ENCODE measurements around the gene B4GALT5.
"Not testable (repeated sequence)": the region's sequence is repeated elsewhere in the genome, so short reads cannot be mapped to it uniquely, and the experiment has no call there.

Gene B4GALT5

DNA sequence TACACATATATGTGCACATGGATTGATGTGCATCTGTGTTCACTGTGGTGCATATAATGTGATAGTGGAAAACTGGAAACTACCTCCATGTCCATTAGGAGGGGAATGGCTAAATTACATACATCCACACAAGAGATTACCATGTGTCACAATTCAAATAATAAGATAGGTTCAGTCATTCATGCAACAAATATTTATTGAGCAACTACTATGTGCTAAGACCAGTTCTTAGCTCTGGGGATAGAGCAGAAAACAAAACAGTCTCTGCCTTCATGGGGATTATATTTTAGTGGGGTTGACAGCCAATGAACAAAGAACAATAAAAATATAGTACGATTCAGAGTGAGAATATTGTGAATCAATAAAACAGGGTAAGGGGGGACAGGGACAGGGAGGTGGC lies 84.1 kb downstream of the B4GALT5 start:
- DNase-seq (ENCODE audit: low read depth in 2 of 2): no peak

DNA sequence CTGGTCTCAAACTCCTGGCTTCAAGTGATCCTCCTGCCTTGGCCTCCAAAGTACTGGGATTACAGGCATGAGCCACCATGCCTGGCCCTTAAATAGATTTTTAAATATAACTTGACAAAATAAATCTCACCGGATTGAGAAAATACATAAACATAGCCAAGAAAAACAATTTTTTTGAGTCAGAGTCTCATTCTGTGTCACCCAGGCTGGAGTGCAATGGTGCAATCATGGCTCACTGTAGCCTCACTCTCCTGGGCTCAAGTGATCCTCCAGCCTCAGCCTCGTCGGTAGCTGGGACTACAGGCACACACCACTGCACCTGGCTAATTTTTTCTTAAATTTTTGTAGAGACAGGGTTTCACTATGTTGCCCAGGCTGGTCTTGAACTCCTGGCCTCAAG lies 85.4 kb downstream of the B4GALT5 start:
- not testable (repeated sequence) for DNase-seq (ENCODE audit: low read depth in 2 of 2)

- no peak for DNase-seq (ENCODE audit: low read depth in 2 of 2)
These were observed 86.3 kb downstream of the B4GALT5 start for GRCh38 chr20:49627329-49627761.

GRCh38 chr20:49624988-49625387 lies 88.7 kb downstream of the B4GALT5 start:
- DNase-seq (ENCODE audit: low read depth in 2 of 2): not testable (repeated sequence)

GRCh38 chr20:49624317-49624716 lies 89.4 kb downstream of the B4GALT5 start:
- DNase-seq (ENCODE audit: low read depth in 2 of 2): no peak

DNA sequence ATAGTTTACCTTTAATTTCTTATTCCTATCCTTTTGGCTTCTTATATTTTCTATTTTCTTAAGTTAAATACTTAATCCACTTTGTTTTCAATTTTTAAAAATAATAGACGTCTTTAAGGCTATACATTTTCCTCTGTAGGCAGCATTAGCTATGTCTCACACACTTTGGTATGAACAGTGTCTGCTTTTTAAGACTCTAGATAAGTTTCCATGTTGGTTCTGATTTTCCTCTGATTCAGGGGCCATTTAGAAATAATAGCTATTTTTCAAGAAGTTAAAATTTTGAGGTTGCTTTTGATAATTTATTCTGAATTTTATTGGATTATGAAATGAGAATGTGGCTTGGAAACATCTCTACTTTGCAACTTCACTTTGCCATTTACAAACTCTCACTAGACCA lies 91.4 kb downstream of the B4GALT5 start:
- no peak for DNase-seq (ENCODE audit: low read depth in 2 of 2)

DNA sequence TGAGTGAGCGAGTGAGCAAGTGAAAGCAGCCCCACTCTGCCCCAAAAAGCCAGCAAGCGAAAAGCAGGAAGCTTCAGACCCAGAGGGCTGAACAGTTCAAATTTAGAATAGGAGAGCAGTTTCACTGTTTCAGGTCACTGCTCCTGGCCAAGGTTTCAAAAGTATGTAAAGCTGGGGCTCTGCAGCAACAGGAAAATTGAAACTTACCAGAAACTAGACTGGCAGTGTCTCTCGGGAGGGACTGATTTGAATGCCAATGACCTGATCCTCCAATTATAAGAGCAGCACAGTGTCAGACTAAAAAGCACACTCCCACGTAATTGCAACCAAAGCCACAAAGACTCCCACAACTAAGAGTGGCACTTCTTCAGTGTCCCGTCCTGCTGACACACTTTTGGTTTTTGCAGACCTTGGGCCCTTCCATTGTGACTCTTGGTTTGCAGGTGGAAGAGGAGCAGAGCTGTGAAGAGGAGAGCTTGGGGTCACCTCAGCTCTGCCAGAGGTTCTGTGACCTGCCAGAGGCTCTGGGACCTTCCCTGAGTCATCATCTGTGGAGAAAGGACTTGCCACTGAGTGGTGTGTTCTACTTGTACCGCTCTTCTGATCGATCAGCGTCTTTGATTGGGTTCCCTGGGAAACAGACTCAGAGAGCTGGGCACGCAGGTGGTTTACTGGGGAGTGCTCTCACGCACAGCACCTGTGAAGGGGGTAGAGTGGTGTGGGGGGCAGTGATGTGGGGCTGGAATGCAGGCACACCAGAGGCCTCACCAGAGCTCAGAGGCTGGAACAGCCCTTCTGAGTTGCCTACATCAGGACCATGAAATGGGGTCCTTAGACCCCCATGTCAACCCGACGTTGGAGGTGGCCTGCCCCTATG lies 93.1 kb downstream of the B4GALT5 start:
- no peak for DNase-seq (ENCODE audit: low read depth in 2 of 2)

DNA sequence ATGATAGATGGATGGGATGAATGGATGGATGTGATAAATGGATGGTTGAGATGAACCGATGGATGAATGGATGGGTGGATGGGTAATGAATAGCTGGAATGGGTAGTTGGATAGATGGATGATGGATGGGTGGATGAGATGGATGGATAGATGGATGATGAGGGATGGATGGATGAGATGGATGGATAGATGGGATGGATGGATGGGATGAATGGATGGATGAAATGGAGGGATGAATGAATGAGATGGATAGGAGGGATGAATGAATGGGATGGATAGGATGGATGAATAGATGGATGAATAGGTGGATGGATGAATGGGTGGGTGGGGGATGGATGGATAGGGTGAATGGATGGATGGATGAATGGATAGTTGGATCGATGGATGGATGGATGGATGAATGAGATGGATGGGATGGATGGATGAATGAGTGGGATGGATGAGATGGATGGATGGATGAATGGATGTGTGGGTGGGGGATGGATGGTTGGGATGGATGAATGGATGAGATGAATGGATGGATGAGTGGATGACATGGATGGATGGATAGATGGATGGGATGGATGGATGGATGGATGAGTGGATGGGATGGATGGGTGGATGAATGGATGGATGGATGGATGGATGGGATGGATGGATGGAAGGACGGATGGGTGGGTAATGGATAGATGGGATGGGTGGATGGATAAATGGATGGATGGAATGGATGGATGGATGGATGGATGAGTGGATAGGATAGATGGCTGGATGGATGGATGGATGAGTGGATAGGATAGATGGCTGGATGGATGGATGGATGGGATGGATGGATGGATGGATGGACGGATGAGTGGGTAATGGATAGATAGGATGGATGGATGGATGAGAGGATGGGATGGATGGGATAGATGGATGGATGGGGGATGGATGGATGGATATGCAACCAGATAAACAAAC lies 94.3 kb downstream of the B4GALT5 start:
- no peak for DNase-seq (ENCODE audit: low read depth in 2 of 2)

DNA sequence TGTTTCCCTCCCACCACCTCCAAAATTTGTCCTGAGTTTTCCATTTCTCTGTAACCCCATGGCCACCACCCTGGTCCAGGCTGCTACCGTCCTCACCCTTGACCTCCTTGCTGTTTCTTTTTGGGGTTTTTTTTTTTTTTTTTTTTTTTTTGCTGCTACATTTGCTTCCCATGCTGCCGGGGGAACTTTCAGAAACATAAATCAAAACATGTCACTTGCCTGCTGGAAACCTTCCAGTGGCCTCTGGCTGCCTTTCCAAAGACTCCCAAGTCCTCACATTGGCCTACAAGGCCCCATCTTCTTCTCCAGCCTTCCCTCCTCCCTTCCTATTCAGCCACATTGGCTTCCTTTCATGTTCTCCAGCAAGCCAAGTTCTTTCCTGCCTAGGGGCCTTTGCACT lies 95.4 kb downstream of the B4GALT5 start:
- DNase-seq (ENCODE audit: low read depth in 2 of 2): no peak

DNA sequence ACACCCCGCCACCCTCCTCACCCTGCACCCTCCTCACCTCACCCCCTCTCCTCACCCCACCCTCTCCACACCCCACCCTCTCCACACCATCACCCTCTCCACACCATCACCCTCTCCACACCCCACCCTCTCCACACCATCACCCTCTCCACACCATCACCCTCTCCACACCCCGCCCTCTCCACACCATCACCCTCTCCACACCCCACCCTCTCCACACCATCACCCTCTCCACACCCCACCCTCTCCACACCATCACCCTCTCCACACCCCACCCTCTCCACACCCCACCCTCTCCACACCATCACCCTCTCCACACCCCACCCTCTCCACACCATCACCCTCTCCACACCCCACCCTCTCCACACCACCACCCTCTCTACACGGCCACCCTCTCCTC lies 96.3 kb downstream of the B4GALT5 start:
- DNase-seq (ENCODE audit: low read depth in 2 of 2): not testable (repeated sequence)

- no peak for DNase-seq (ENCODE audit: low read depth in 2 of 2)
These were observed 97.3 kb downstream of the B4GALT5 start for GRCh38 chr20:49616154-49617007.

DNA sequence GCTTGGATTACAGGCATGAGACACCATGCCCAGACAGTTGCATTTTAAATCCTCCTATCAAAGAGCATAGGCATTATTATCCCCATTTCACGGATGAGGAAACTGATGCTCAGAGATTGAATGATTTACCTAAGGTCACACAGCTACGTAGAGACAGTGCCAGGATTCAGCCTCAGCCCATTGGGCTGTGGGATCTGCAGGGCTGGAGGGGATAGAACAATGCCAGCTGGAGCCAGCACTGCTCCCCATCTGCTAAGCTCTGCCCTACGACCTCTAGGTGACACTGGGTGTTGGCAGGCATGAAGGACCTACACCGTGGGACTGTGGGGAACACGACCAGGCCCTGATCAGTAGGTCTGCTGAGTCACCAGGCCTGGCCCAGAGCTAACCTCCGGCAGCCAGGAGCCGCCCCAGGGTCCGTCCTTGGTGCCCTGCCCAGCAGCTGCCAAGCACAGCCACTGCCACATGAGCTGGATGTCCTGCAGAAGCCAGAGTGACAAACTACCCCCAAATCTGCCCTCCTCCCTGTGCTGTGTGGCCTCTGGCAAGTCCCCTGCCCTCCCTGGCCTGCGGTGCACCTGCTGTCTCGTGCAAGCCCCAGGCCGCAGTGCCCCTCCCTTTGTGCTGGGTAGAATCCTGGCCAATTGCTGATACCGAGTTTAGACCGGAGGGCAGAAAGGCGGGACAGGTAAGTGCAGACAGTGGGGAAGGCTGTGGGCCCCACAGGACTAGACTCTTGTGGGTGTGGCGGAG lies 98.1 kb downstream of the B4GALT5 start:
- no peak for DNase-seq (ENCODE audit: low read depth in 2 of 2)

DNA sequence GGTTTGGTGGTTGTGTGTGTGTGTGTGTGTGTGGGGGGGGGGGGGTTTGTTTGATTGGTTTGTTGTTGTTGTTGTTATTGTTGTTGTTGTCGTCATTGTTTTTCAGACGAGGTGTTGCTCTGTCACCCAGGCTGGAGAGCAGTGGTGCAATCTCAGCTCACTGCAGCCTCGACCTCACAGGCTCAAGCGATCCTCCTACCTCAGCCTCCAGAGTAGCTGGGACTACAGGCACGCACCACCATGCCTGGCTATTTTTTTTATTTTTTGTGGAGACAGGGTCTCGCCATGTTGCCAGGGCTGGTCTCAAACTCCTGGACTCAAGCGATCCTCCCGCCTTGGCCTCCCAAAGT lies 98.7 kb downstream of the B4GALT5 start:
- DNase-seq (ENCODE audit: low read depth in 2 of 2): not testable (repeated sequence)

DNA sequence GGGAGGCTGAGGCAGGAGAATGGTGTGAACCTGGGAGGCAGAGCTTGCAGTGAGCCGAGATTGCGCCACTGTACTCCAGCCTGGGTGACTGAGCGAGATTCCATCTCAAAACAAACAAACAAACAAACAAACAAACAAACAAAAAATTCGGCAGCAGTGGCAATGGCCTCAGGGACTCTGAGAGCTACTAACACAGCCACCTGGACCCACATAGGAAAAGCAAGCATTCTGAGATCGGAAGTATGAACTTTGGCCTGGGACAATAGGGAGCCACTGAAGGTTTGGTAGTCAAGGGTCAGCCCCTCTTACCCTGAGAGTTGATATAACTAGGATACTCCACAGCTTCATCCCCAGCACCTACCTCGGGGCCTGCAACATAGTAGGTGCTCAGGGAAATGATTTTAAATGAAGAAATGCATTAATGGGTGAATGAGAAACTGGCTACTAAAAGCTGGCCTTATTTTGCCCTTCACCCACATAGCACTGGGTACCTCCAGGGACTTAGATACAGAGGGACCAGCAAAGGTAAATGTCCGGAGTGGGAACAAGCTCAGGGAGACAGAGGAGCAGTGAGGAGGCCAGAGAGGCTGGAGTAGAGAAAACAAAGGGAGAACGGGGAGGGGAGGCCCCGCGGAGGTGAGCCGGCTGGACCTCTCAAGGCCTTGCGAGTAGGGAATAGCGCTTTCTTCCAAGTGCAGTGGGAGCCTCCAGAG lies 99.2 kb downstream of the B4GALT5 start:
- DNase-seq (ENCODE audit: low read depth in 2 of 2): no peak

DNA sequence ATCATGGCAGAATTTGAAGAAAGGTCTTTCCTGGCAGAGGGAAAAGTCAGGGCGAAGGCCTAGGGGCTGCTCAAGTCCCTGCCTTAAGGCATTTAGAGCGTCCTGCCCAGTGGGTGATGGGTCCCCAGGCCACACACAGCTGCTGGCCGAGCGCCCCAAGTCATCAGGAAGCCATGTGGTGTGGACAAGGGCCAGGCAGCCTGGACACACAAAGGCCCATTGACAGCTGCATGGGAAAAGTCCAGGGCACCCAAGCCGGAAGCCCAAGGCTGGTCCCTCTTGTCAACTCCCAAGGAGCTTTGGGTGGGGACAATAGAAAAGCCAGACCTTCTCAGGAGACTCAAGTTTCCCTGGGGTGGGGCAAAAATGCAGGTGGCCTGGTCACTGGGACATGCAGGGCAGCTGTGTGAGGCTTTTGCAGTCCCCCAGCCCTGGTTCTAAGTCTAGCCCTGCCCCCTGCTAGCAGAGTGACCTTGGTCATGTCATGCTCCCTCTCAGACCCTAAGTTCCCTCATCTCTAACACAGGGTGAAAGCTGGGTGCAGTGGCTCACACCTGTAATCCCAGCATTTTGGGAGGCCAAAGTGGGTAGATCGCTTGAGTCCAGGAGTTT lies 101.4 kb downstream of the B4GALT5 start:
- no peak for DNase-seq (ENCODE audit: low read depth in 2 of 2)

- DNase-seq (ENCODE audit: low read depth in 2 of 2): not testable (repeated sequence)
These were observed 102.0 kb downstream of the B4GALT5 start for GRCh38 chr20:49611539-49612126.

DNA sequence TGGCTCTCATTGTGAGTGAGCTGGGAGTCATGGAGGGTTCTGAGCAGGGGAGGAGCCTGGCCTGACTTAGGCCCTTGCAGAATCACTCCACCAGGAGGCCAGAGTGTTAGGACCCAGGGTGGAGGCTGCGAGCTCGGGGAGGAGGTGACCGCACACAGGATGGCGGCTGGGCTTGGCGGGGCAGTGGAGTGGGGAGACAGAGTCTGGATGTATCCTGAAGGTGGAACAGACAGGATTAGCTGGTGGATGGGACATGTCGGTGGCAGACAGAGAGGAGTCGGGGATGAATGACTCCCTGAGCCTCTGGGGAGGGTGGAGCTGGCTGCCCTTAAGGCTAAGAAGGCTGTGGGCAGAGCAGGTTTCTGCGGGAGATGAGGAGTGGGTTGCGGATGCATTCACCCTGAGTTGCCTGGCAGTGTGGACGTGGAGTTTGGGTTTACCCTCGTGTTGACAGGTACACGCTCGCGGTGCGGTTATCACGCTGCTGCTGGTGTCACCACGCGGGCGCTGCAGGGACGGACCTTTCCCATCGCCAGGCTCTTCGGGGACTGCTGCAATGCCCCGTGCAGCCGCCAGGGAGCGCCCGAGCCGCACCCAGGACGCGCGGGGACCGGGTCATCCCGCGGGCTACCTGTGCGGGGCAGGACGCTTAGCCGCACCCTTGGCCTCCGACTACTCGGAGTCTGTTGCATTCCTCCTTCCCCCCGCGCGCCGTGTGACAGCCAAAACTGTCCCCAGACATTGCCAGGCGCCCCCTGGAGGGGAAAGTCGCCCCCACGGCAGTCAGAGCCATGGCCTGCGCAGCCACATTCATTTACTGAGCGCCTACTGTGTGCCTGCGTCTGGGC lies 102.8 kb downstream of the B4GALT5 start:
- DNase-seq (ENCODE audit: low read depth in 2 of 2): peak; percentile 37 to 52
